HepG2 (cell line): ENCODE results near the gene CTNNA2. TPM values are rescaled to one million over a fixed set of nuclear protein-coding genes. Genes with fewer than 3 reads are reported as not detected.

Source experiments
- ATAC-seq: fragments of 200-7000 bp; cut with Tn5 transposase; 3 replicates; pipeline ENCODE4 v1.9.1; 2020; ENCODE audit warnings: mild to moderate bottlenecking, moderate library complexity
- BruUV-seq: library from RNA; stranded (reverse); fragments of 400-500 nt; replicated peaks from 2 replicates; lab custom pipeline; 2021; lab: Mats Ljungman, UMichigan
- CTCF ChIA-PET: fragments of 300-600 bp; formaldehyde crosslinking; extraction: SDS; loops from one replicate; lab custom pipeline; 2021; ENCODE audit warnings: low total read pairs, inconsistent platforms, low intra/inter-chr PET ratio; lab: Yijun Ruan, JAX
- POLR2A ChIA-PET: fragments of 350-600 bp; sonication (Branson Sonifier 250); formaldehyde crosslinking; loops from one replicate; lab custom pipeline; 2020; ENCODE audit warnings: antibody characterized with exemption, inconsistent platforms; lab: Yijun Ruan, JAX
- DNase-seq: peaks from one replicate; pipeline ENCODE4 v3.0.0-alpha.2; 2015; ENCODE audit warnings: low spot score
- FAIRE-seq: peaks from 3 replicates; lab custom pipeline; 2011; peaks lifted over from hg19 to GRCh38; lab: Jason Lieb, UNC
- H2AFZ ChIP-seq: one replicate; pipeline ENCODE4 v1.6.1; 2011; ENCODE audit warnings: low read length, inconsistent platforms
- H3K27ac ChIP-seq: fragments of 300-600 bp; 3 replicates; pipeline ENCODE4 v1.8.0; 2011; ENCODE audit warnings: mixed run types, mild to moderate bottlenecking, mixed read lengths, low read length, inconsistent platforms; ENCODE audit not compliant: insufficient read depth; ENCODE audit errors: extremely low read length
- H3K27me3 ChIP-seq, 2 experiments: fragments of 200-600 bp in 1 of 2; 2 replicates in 1 of 2; 3 replicates in 1 of 2; pipeline versions ENCODE4 v1.6.0 to v1.8.0; 2011; ENCODE audit warnings: low read length in 2 of 2, mild to moderate bottlenecking in 2 of 2, moderate library complexity in 2 of 2, inconsistent platforms in 1 of 2; ENCODE audit not compliant: insufficient read depth in 2 of 2, control insufficient read depth in 1 of 2
- H3K36me3 ChIP-seq, 2 experiments: fragments of 200-600 bp in 1 of 2; replicated peaks in 1 of 2; 2 replicates in 1 of 2; 3 replicates in 1 of 2; pipeline versions ENCODE4 v1.5.1 to v1.8.0; 2011; ENCODE audit warnings: low read length in 2 of 2, inconsistent platforms in 1 of 2; ENCODE audit not compliant: insufficient read depth in 2 of 2, control insufficient read depth in 1 of 2
- H3K4me1 ChIP-seq: 2 replicates; pipeline ENCODE4 v1.5.1; 2012; ENCODE audit warnings: low read length, inconsistent platforms; ENCODE audit not compliant: insufficient read depth
- H3K4me2 ChIP-seq: 2 replicates; pipeline ENCODE4 v1.6.0; 2011; ENCODE audit warnings: low read depth, low read length, inconsistent platforms
- H3K4me3 ChIP-seq, 3 experiments: fragments of 200-600 bp in 1 of 3; sonication (generic), shearing (Covaris generic) in 1 of 3; replicated peaks in 1 of 3; 2 replicates each; pipeline ENCODE4 v1.5.1; 2011 to 2016; ENCODE audit warnings: low read length in 3 of 3, inconsistent platforms in 2 of 3, low read depth in 2 of 3, mild to moderate bottlenecking in 2 of 3, control low read depth in 1 of 3, mixed read lengths in 1 of 3; ENCODE audit not compliant: insufficient read depth in 1 of 3
- H3K79me2 ChIP-seq: one replicate; pipeline ENCODE4 v1.6.1; 2011; ENCODE audit warnings: low read length, inconsistent platforms; ENCODE audit not compliant: insufficient read depth
- H3K9ac ChIP-seq: 2 replicates; pipeline ENCODE4 v1.6.0; 2011; ENCODE audit warnings: mild to moderate bottlenecking, low read depth, low read length, inconsistent platforms; ENCODE audit not compliant: insufficient read depth
- H3K9me3 ChIP-seq: 2 replicates; pipeline ENCODE4 v1.5.1; 2012; ENCODE audit warnings: mild to moderate bottlenecking, low read length
- H4K20me1 ChIP-seq: 2 replicates; pipeline ENCODE4 v1.6.0; 2011; ENCODE audit warnings: inconsistent platforms, mild to moderate bottlenecking, low read length, moderate library complexity; ENCODE audit not compliant: insufficient read depth
- ATM ChIP-seq: fragments of 450-650 bp; IDR thresholded peaks from 2 replicates; pipeline ENCODE4 v1.7.1; 2017; ENCODE audit warnings: mild to moderate bottlenecking, borderline replicate concordance
- KLF12 ChIP-seq: sonication (generic); formaldehyde crosslinking; IDR thresholded peaks from 2 replicates; pipeline ENCODE4 v1.4.0; 2020; ENCODE audit warnings: missing genetic modification reagents, borderline replicate concordance
- MXI1 ChIP-seq: IDR thresholded peaks from 3 replicates; pipeline ENCODE4 v1.6.1; 2012; ENCODE audit warnings: low read depth, low read length, inconsistent platforms, borderline replicate concordance
- SAFB2 ChIP-seq: sonication (generic); formaldehyde crosslinking; IDR thresholded peaks from 2 replicates; pipeline ENCODE4 v1.5.1; 2020; ENCODE audit warnings: missing genetic modification reagents, low read depth, mild to moderate bottlenecking, borderline replicate concordance
- ZBTB2 ChIP-seq: sonication (generic); formaldehyde crosslinking; IDR thresholded peaks from 2 replicates; pipeline ENCODE4 v1.8.0; 2022; ENCODE audit warnings: low read depth, missing genetic modification reagents
- ZNF276 ChIP-seq: sonication (generic); formaldehyde crosslinking; IDR thresholded peaks from 2 replicates; pipeline ENCODE4 v1.4.0; 2020; ENCODE audit warnings: mild to moderate bottlenecking, low read depth, missing genetic modification reagents
- ZNF407 ChIP-seq: sonication (generic); formaldehyde crosslinking; IDR thresholded peaks from one replicate; pipeline ENCODE4 v1.5.1; 2020; ENCODE audit warnings: mild to moderate bottlenecking, missing genetic modification reagents; ENCODE audit errors: not compliant biosample characterization
- ZNF782 ChIP-seq: sonication (generic); formaldehyde crosslinking; IDR thresholded peaks from 2 replicates; pipeline ENCODE4 v1.4.0; 2020; ENCODE audit warnings: missing genetic modification reagents, mild to moderate bottlenecking, borderline replicate concordance
- WGBS: methylation state at CpG from one replicate; pipeline ENCODE4 v1.1.6; 2017; ENCODE audit warnings: low lambda C conversion rate; 5-methylcytosine and 5-hydroxymethylcytosine counted together
- in situ Hi-C: cut with HindIII; loops from 2 replicates; pipeline ENCODE4 v1.10.0; 2017; ENCODE audit warnings: low pct_unique_long_range_greater_than_20kb; ENCODE audit not compliant: extremely low pct_ligation_motif_present
- intact Hi-C: fragments of 100-400 bp; cut with micrococcal nuclease; formaldehyde crosslinking; loops from one replicate; pipeline ENCODE4 v1.10.0; 2022; ENCODE audit not compliant: unreplicated experiment
- polyA plus RNA-seq, 8 experiments: library from polyadenylated mRNA; depleted of rRNA in 3 of 8; stranded (reverse) in 7 of 8; unstranded in 1 of 8; fragments of >200 nt; fragmentation: Illumina TruSeq in 4 of 8; extraction: Trizol in 4 of 8; gene quantifications; 2 replicates each; pipeline versions ENCODE4 v1.2.1 to v1.2.3, GENCODE V29; 2011 to 2016; ENCODE audit warnings: low read depth in 4 of 8, missing spikeins in 1 of 8, mixed read lengths in 1 of 8; ENCODE audit not compliant: insufficient read depth in 1 of 8
- total RNA-seq, 5 experiments: library from RNA; depleted of rRNA; stranded (reverse); fragments of >200 nt; fragmentation: Illumina TruSeq; extraction: Trizol; gene quantifications; 2 replicates each; pipeline ENCODE4 v1.2.3, GENCODE V29; 2016; ENCODE audit warnings: low read depth in 1 of 5

CTNNA2 gene
- total and polyA plus RNA-seq, 2 of the 13 experiments (the other 11 are each of a cell fraction or from before 2014, with no cell fraction given), result not detected

GRCh38 chr2:79721966-79722365 is 209.1 kb downstream of the CTNNA2 start:
- Histone ChIP-seq H4K20me1 (no peaks in the 10 kb centered on the region), H3K4me3 (no peak overlapping the region), H3K9me3 (no peaks in the 10 kb centered on the region), H3K27me3 (no peaks in the 10 kb centered on the region), H2AFZ (no peak overlapping the region), H3K4me2 (no peak overlapping the region), H3K9ac (no peak overlapping the region), H3K36me3 (no peaks in the 10 kb centered on the region), H3K27ac (no peak overlapping the region), H3K79me2 (no peaks in the 10 kb centered on the region), H3K4me1 (no peaks in the 10 kb centered on the region)
- in situ Hi-C loops (no loop called here), intact Hi-C loops (no loop called here)
- no peak for DNase-seq
- no peak for FAIRE-seq
- under 1% methylated on average over 3 of the region's 3 CpGs for WGBS
- ChIA-PET POLR2A (no interaction called here), CTCF (no interaction called here)
- no TSS peak for BruUV-seq
- no peak for ATAC-seq
- TF ChIP-seq SAFB2 (CRISPR knock-in tag) (no peak), ATM (no peak), ZNF782 (CRISPR knock-in tag) (no peak), ZNF276 (CRISPR knock-in tag) (no peak), ZBTB2 (CRISPR knock-in tag) (no peak), ZNF407 (CRISPR knock-in tag) (no peak), MXI1 (no peak), KLF12 (CRISPR knock-in tag) (no peak)
